Sigmoid colon (tissue), 4 donors: ENCODE results near the gene ABCG2.

Experiments
- CTCF ChIP-seq, 4 experiments: fragments of 450-650 bp in 3 of 4; fragments of 200-600 bp in 1 of 4; IDR thresholded peaks; one replicate each; pipeline ENCODE4 v1.5.1; 2016 to 2019; ENCODE audit warnings: antibody characterized with exemption in 4 of 4, mild to moderate bottlenecking in 3 of 4, moderate library complexity in 2 of 4
- EP300 ChIP-seq, 4 donors: sonication (generic); formaldehyde crosslinking; IDR thresholded peaks; one replicate each; pipeline ENCODE4 v1.6.1; 2017; ENCODE audit warnings: antibody characterized with exemption in 4 of 4
- POLR2A ChIP-seq, 2 donors: fragments of 450-650 bp; IDR thresholded peaks; one replicate each; pipeline ENCODE4 v1.6.1; 2016; ENCODE audit warnings: antibody characterized with exemption in 2 of 2, mild to moderate bottlenecking in 2 of 2, moderate library complexity in 2 of 2
- POLR2AphosphoS5 ChIP-seq, 4 donors: sonication (generic); formaldehyde crosslinking; IDR thresholded peaks; one replicate each; pipeline ENCODE4 v1.6.1; 2017; ENCODE audit warnings: antibody characterized with exemption in 4 of 4

DNA sequence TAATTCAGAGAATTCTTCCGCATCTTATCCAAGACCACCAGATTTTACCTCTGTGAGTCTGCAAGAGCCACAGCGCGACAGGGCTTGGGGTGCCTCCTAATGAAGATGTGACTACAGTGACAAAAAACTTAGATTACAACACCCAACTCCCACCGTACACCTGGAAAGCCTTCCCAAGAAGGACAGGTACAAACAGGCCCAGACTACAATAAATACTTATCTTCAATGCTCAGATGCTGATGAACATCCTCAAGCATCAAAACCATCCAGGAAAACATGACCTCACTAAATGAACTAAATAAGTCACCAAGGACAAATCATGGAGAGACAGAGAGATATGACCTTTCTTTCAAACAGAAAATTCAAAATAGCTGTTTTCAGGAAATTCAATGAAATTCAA lies 20.8 kb upstream of the ABCG2 start:
- TF ChIP-seq CTCF (IDR thresholded peaks at IDR 0.05) (no peak), POLR2A (IDR thresholded peaks at IDR 0.05) (no peak), EP300 (IDR thresholded peaks at IDR 0.05) (no peak), POLR2AphosphoS5 (IDR thresholded peaks at IDR 0.05) (no peak)
